Occipital lobe (tissue), 2 donors: ENCODE results near the gene SLC17A8. TPM values are rescaled to one million over a fixed set of nuclear protein-coding genes. Genes with fewer than 3 reads are reported as not detected.
"Not testable (repeated sequence)": the region's sequence is repeated elsewhere in the genome, so short reads cannot be mapped to it uniquely, and the experiment has no call there.

ENCODE experiments used
- DNase-seq: peaks from one replicate; lab custom pipeline; 2025; lab: John Stamatoyannopoulos, UW
- total RNA-seq: library from RNA; depleted of rRNA; stranded (reverse); fragments of >200 nt; gene quantifications from one replicate; pipeline ENCODE4 v1.2.3, GENCODE V29; 2014

Gene SLC17A8
- total RNA-seq, 1 donor from 2014 or later, result 1.2 TPM

- no peak for DNase-seq
Observed at GRCh38 chr12:100427078-100427477, 70.2 kb downstream of the SLC17A8 start.

DNA sequence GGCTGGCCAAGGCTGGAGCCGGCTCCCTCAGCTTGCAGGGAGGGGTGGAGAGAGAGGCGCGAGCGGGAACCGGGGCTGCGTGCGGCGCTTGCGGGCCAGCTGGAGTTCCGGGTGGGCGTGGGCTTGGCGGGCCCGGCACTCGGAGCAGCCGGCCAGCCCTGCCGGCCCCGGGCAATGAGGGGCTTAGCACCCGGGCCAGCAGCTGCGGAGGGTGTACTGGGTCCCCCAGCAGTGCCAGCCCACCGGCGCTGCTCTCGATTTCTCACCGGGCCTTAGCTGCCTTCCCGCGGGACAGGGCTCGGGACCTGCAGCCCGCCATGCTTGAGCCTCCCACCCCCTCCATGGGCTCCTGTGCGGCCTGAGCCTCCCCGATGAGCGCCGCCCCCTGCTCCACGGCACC is 73.4 kb downstream of the SLC17A8 start:
- not testable (repeated sequence) for DNase-seq

DNA sequence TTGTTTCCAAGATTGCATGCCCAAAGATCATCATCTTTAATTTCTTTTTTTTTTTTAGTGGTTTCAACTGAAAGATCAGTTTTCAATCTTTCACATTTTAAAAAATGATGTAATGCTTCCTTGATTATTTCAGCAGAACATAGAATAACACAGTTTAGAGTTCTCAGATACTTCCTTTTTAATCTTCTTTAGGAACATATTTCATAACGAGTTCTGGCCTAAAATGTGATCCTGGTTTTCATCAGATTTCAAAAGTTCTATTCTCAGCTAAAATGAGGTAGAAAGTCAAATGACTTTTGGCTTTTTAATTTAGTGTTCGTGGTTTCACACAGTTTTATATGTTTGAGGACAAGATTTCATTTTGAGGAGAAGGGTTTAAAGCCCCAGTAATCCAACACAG is 76.8 kb downstream of the SLC17A8 start:
- DNase-seq, result no peak

- DNase-seq, result no peak
Observed at GRCh38 chr12:100434177-100434576, 77.3 kb downstream of the SLC17A8 start.

DNA sequence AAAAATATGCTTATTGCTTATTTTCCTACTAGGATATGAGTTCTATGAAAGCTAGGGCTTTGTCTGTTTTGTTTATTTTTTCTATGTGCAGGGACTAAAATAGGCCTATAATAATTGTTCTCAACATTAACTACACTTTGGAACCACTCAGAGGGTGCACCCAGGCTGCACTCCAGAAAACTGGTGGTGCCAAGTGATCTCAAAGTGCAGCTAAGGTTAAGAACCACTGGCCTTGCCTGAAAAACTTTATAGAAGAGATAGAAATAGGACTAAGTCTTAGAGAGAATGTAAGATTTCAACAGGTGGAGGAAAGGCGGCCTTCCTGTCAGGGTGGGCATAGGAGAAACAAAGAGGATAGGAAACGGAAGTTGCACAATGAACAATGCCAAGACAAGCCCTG is 79.1 kb downstream of the SLC17A8 start:
- no peak for DNase-seq

DNA sequence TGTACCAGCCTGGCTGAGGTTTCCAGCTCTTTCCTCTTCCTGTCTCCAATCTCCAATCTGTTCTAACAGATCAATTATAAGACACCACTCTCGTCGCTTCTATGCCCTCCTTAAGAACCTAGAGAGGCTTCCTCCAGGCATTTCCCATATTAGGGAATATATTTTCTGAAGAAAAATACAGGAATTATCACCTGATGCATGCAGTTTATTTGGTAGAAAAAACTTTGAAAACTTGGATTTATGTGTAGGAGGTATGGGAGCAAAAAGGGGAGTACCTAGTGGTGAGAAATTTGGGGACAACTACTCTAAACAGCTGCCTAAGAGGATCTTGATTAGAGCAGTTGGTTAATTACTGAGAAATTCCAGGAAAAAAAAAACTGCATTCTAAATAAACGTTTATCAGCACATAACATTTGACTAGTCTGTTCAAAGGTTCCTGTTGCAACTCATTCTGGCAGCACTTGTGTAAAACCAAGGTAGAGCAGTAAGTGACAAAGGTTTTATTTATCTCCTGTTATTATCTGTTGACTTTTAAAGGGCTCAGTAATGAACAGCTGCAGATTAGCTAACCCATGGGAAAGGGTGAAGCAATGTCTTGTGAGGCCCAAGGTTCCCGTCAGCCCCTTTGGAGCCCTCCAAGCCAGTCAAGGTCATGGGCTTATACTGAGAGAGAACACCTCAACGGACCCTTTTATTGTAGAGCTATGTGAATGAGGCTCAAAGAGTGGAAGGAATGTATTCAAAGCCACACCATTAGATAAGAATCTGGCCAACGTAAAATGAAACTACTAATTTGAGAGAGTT is 80.4 kb downstream of the SLC17A8 start:
- no peak for DNase-seq

DNA sequence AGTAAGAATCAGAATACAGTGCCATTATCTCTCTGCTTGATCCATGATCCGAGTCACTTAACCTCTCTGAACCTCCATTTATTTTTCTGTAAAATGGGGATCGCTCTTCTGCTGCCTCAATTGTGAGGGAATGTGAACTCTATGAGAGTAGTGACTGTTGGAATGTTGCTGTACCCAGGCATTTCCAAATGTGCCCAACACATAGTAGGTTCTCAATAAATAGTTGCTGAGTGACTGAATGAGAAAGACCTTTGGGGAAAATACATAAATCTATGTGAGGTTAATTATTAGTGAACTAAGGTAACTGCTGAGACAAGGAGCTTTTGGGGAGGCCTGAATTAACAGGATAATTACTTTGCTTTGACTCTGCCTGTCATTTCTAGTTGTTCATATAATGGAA is 82.9 kb downstream of the SLC17A8 start:
- no peak for DNase-seq

GRCh38 chr12:100442403-100442802 is 85.5 kb downstream of the SLC17A8 start:
- no peak for DNase-seq

DNA sequence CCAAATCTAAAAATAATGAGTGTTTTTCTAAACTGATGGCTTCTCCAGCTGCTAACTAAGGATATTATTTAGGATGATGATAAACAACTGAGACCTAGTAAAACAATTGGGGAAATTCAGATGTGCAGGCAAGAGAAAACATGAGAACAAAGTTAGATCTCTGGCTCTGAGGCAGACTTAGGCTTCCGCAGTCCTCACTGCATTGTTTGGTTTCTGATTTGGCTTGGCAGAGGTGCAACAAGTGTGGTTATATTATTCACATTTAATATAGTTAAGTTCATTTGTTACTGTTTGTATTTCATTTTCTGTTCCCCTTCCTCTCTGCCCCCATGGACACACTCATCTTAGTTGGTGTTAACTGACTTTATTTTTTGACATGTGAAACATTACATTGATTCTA is 86.6 kb downstream of the SLC17A8 start:
- no peak for DNase-seq

DNA sequence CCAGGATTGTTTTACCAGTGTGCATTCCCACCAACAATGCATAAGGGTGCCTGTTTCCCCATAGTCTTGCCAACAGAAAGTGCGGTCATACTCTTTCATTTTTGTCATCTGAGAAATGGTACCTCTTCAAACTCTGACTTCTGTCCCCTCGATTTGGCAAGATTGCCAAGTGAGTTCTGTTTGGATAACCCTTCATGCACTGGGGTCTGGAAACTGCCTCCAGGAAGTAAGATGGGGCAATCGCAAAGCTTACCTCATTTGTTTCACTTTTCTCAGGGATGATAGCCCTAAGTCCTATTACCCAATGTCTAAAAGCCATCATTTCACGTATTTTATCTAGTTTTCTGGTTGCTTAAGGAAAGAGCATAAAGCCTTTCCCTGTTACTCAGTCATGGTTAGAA is 88.2 kb downstream of the SLC17A8 start:
- DNase-seq, result no peak

- no peak for DNase-seq
Observed at GRCh38 chr12:100447381-100447780, 90.5 kb downstream of the SLC17A8 start.

- DNase-seq, result no peak
Observed at GRCh38 chr12:100448656-100449055, 91.8 kb downstream of the SLC17A8 start.

GRCh38 chr12:100450735-100451134 is 93.9 kb downstream of the SLC17A8 start:
- no peak for DNase-seq

DNA sequence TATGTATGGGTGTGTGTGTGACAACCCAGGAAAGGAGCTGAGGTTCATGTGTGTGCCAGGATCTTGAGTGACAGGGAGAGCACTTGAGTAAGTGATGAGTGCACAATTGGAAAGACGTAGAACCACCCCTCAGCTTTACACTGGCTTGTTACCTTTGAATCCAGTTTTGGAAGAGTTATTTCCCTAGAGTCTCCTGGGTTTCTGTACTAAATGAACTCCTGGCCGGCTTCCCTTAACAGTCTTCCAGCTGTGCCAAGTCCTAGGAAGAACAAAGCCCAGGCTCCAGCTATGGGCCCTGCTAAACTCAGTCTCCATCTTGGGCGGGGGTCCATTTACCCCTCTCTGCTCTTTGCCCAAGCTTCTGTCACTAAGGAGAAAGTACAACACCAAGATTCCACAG is 97.1 kb downstream of the SLC17A8 start:
- DNase-seq, result no peak

DNA sequence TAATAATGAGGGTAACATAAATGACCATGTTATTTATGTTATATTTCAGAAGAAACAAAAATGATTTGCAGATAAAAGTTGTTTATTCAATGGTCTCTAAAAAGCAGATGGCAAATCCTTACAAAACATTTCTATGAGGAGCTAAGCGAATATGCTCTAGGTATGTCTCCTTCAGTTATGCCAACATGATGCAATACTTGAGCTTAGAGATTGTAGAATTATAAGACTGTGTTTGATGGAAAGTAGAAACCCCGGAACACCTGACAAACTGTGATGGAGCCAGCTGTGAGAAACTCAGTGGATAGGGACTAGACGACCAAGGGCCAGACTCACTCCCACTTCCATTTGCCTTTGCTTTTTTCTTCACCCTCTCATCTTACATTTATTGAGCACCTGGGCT is 99.0 kb downstream of the SLC17A8 start:
- no peak for DNase-seq

- no peak for DNase-seq
Observed at GRCh38 chr12:100458191-100458590, 101.3 kb downstream of the SLC17A8 start.

DNA sequence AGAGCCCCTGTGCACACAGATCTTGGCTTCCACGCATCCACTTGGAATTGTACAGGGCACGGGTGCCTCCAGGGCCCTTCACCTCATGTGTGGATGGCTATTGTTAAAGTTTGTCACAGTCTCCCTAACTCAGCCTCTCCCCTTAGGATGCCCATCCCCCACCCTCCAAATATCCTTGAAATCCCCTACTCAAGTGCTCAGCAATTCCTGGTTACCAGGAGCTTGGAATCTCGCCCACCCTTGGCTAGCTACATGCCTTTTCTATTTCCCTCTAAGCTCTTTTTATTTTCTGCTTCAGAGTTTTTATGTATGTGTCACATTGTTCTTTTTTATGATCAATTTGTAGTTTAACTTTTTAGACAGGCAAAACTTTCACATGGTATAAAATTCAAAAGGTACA is 103.8 kb downstream of the SLC17A8 start:
- DNase-seq, result no peak

DNA sequence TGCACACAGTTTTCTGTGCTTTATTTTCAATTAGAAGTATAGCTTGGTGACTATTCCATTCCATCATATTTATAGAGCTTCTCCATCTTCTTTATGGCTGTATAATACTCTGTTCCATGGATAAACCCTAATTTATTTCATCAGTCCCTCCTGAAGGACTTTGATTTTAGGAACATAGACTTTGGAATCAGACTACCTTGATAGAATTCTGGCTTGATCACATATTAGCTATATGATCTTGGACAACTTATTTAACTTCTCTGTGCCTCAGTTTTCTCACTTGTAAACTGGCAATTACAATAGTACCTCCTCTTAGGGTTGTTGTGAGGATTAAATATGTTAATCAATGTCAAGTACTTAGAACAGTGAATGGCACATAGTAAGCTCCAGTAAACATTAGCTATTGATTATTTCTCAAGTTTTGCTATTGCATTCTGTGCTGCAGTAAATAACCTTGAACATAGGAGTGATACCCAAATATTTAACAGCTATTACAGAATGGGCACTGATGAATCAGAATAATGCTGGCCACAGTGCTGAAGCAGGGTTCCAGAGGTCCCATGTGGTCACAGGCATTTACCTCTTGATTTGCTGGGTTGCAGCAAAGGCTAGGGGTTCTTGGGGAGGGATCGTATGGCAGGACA is 104.6 kb downstream of the SLC17A8 start:
- no peak for DNase-seq

DNA sequence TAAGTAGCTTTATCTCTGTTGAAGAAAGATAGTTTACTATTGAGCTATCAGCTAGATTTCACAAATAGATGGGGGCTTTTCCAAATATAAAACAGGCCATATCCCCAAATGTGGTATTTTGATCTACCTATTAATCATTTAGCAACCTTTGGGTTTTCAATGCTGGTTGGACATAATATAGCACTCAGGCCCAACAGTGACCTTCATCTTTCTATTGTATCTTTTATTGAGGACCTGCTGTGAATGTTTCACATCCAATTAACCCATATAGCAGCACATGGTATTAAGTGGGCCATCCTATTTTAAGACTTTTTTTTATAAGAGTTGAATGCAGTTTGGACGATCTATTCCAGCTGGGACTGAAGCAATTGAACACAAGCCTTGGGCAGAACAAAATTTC is 106.8 kb downstream of the SLC17A8 start:
- no peak for DNase-seq

DNA sequence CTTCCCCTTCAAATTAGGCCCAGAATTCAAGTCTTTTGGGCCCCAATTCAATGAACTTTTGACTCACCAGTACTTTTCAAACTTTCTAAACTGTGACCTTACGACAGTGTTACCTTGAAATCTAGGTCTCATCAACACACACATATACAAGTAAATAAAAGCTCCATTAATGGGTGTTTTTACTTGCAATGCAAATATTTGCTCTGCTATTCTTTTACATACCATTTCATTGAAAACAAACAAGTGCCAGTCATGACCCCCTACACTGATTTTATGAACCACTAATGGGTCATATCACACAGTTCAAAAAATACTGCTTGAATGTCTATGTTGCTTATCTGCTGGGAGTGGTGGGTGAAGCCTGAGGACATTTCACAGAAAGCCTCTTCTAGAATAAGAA is 107.7 kb downstream of the SLC17A8 start:
- DNase-seq, result no peak

GRCh38 chr12:100468126-100468525 is 111.3 kb downstream of the SLC17A8 start:
- no peak for DNase-seq
